ENCODE data around the gene TBC1D5.

- TF ChIP-seq, protein P1, sequence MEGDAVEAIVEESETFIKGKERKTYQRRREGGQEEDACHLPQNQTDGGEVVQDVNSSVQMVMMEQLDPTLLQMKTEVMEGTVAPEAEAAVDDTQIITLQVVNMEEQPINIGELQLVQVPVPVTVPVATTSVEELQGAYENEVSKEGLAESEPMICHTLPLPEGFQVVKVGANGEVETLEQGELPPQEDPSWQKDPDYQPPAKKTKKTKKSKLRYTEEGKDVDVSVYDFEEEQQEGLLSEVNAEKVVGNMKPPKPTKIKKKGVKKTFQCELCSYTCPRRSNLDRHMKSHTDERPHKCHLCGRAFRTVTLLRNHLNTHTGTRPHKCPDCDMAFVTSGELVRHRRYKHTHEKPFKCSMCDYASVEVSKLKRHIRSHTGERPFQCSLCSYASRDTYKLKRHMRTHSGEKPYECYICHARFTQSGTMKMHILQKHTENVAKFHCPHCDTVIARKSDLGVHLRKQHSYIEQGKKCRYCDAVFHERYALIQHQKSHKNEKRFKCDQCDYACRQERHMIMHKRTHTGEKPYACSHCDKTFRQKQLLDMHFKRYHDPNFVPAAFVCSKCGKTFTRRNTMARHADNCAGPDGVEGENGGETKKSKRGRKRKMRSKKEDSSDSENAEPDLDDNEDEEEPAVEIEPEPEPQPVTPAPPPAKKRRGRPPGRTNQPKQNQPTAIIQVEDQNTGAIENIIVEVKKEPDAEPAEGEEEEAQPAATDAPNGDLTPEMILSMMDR (IDR thresholded peaks at IDR 0.05), result no peak
- no peak for TF ChIP-seq RFX5 (IDR thresholded peaks at IDR 0.05)
- no peak for TF ChIP-seq MAZ (IDR thresholded peaks at IDR 0.05; ENCODE audit: borderline replicate concordance, low read depth, low read length)
- TF ChIP-seq CHD4 (IDR thresholded peaks at IDR 0.05; ENCODE audit: borderline replicate concordance), result no peak
- TF ChIP-seq HEYL (CRISPR knock-in tag; IDR thresholded peaks at IDR 0.05), result no peak
Observed at GRCh38 chr3:17747890-17748247, 5.4 kb upstream of the TBC1D5 start.

All from A549 (cell line).